Measurements from ENCODE around the gene DDX55. TPM values are rescaled to one million over a fixed set of nuclear protein-coding genes. Genes with fewer than 3 reads are reported as not detected.

DDX55 gene
- total RNA-seq, 1 experiment from 2014 or later: 50.0 TPM

- DNase-seq (peak; percentile 67), ATAC-seq (peak; percentile 79)
- peaks cover 76% of the 10 kb centered on the region for H3K36me3 ChIP-seq (ENCODE audit: low read depth, low read length)
- intact Hi-C loops (cut with micrococcal nuclease): no loop called here
- no peak for TF ChIP-seq EZH2 (IDR thresholded peaks at IDR 0.05; ENCODE audit: low read length, unreplicated experiment)
- H3K27me3 ChIP-seq (ENCODE audit: low read length): no peaks in the 10 kb centered on the region
- ChIA-PET CTCF (no interaction called here), POLR2A (ENCODE audit: unreplicated experiment) (interaction anchor here (0.5 to 0.6 kb wide), 2 partner anchors 217 to 292 kb away, joined by 5 to 8 read pairs; no protein-coding TSS in a partner anchor)
- no peak overlapping the region for H3K4me2 ChIP-seq (ENCODE audit: low read length)
- no peaks in the 10 kb centered on the region for H3F3A ChIP-seq (ENCODE audit: low read length, unreplicated experiment)
- H3K79me2 ChIP-seq (ENCODE audit: low read length): 0 out of 2 replicates have a peak, but pooled peaks cover 12% of the 10 kb centered on the region
- no peak overlapping the region for H2AFZ ChIP-seq (ENCODE audit: low read length)
- H4K20me1 ChIP-seq (ENCODE audit: low read length): no peaks in the 10 kb centered on the region
- no peaks in the 10 kb centered on the region for H3K9me2 ChIP-seq (replicated peaks; ENCODE audit: low read length)
- H3K4me1 ChIP-seq (ENCODE audit: insufficient read depth, low read length): peaks cover 4% of the 10 kb centered on the region
- no peak overlapping the region for H3K9ac ChIP-seq (ENCODE audit: low read length)
- H3K27ac ChIP-seq (ENCODE audit: low read length): no peak overlapping the region
- H3K9me3 ChIP-seq (ENCODE audit: low read length): no peaks in the 10 kb centered on the region
- no peak overlapping the region for H3K4me3 ChIP-seq (ENCODE audit: low read length)
- no TSS peak for BruUV-seq (replicated peaks)
These were observed 12.6 kb downstream of the DDX55 start for GRCh38 chr12:123614531-123614930.

- intact Hi-C loops (cut with micrococcal nuclease): no loop called here
These were observed 15.2 kb downstream of the DDX55 start for GRCh38 chr12:123617144-123617543.

GRCh38 chr12:123617580-123617979 lies 15.7 kb downstream of the DDX55 start:
- Histone ChIP-seq H3K36me3 (ENCODE audit: low read depth, low read length) (peaks cover 82% of the 10 kb centered on the region), H4K20me1 (ENCODE audit: low read length) (no peaks in the 10 kb centered on the region), H3K9ac (ENCODE audit: low read length) (no peak overlapping the region), H3K4me1 (ENCODE audit: insufficient read depth, low read length) (peaks cover 4% of the 10 kb centered on the region), H3K9me3 (ENCODE audit: low read length) (no peaks in the 10 kb centered on the region), H3K27me3 (ENCODE audit: low read length) (no peaks in the 10 kb centered on the region), H2AFZ (ENCODE audit: low read length) (no peak overlapping the region), H3K27ac (ENCODE audit: low read length) (no peak overlapping the region), H3K9me2 (replicated peaks; ENCODE audit: low read length) (no peaks in the 10 kb centered on the region), H3F3A (ENCODE audit: low read length, unreplicated experiment) (peaks cover 3% of the 10 kb centered on the region), H3K4me2 (ENCODE audit: low read length) (no peak overlapping the region), H3K4me3 (ENCODE audit: low read length) (no peak overlapping the region), H3K79me2 (ENCODE audit: low read length) (no peaks in the 10 kb centered on the region)
- ChIA-PET POLR2A (ENCODE audit: unreplicated experiment) (interaction anchor here (0.6 kb wide), 2 partner anchors 44 to 370 kb away, joined by 4 read pairs; no protein-coding TSS in a partner anchor), CTCF (no interaction called here)
- intact Hi-C loops (cut with micrococcal nuclease): no loop called here
- no peak for DNase-seq
- TF ChIP-seq EZH2 (IDR thresholded peaks at IDR 0.05; ENCODE audit: low read length, unreplicated experiment): no peak
- TF ChIP-seq CTCF (conservative IDR thresholded peaks at IDR 0.05; ENCODE audit: low read depth, low read length): no peak
- no peak for TF ChIP-seq EZH2phosphoT487 (IDR thresholded peaks at IDR 0.05; ENCODE audit: borderline replicate concordance, low read length)
- no TSS peak for BruUV-seq (replicated peaks)
- ATAC-seq: no peak

More at GRCh38 chr12:123617144-123617543, 15.2 kb downstream of the DDX55 start:
- Histone ChIP-seq H3K79me2 (ENCODE audit: low read length) (no peaks in the 10 kb centered on the region), H3K9me2 (replicated peaks; ENCODE audit: low read length) (no peaks in the 10 kb centered on the region), H3K27me3 (ENCODE audit: low read length) (no peaks in the 10 kb centered on the region), H3K36me3 (ENCODE audit: low read depth, low read length) (peaks cover 81% of the 10 kb centered on the region), H3K27ac (ENCODE audit: low read length) (no peak overlapping the region), H3K9ac (ENCODE audit: low read length) (no peak overlapping the region), H3K4me2 (ENCODE audit: low read length) (no peak overlapping the region), H3F3A (ENCODE audit: low read length, unreplicated experiment) (no peaks in the 10 kb centered on the region), H3K4me3 (ENCODE audit: low read length) (no peak overlapping the region), H3K9me3 (ENCODE audit: low read length) (no peaks in the 10 kb centered on the region), H4K20me1 (ENCODE audit: low read length) (no peaks in the 10 kb centered on the region), H3K4me1 (ENCODE audit: insufficient read depth, low read length) (peaks cover 4% of the 10 kb centered on the region), H2AFZ (ENCODE audit: low read length) (no peak overlapping the region)
- ChIA-PET CTCF (no interaction called here), POLR2A (ENCODE audit: unreplicated experiment) (interaction anchor here (0.6 kb wide), 1 partner anchor 369 kb away, joined by 4 read pairs; no protein-coding TSS in a partner anchor)
- no TSS peak for BruUV-seq (replicated peaks)
- DNase-seq (no peak), ATAC-seq (no peak)
- TF ChIP-seq EZH2 (IDR thresholded peaks at IDR 0.05; ENCODE audit: low read length, unreplicated experiment) (no peak), CTCF (conservative IDR thresholded peaks at IDR 0.05; ENCODE audit: low read depth, low read length) (no peak), EZH2phosphoT487 (IDR thresholded peaks at IDR 0.05; ENCODE audit: borderline replicate concordance, low read length) (no peak)

Data from PC-3 (cell line).